ENCODE results near the gene CDAN1.
"Not testable (repeated sequence)": the region's sequence is repeated elsewhere in the genome, so short reads cannot be mapped to it uniquely, and the experiment has no call there.

Gene CDAN1, protein sequence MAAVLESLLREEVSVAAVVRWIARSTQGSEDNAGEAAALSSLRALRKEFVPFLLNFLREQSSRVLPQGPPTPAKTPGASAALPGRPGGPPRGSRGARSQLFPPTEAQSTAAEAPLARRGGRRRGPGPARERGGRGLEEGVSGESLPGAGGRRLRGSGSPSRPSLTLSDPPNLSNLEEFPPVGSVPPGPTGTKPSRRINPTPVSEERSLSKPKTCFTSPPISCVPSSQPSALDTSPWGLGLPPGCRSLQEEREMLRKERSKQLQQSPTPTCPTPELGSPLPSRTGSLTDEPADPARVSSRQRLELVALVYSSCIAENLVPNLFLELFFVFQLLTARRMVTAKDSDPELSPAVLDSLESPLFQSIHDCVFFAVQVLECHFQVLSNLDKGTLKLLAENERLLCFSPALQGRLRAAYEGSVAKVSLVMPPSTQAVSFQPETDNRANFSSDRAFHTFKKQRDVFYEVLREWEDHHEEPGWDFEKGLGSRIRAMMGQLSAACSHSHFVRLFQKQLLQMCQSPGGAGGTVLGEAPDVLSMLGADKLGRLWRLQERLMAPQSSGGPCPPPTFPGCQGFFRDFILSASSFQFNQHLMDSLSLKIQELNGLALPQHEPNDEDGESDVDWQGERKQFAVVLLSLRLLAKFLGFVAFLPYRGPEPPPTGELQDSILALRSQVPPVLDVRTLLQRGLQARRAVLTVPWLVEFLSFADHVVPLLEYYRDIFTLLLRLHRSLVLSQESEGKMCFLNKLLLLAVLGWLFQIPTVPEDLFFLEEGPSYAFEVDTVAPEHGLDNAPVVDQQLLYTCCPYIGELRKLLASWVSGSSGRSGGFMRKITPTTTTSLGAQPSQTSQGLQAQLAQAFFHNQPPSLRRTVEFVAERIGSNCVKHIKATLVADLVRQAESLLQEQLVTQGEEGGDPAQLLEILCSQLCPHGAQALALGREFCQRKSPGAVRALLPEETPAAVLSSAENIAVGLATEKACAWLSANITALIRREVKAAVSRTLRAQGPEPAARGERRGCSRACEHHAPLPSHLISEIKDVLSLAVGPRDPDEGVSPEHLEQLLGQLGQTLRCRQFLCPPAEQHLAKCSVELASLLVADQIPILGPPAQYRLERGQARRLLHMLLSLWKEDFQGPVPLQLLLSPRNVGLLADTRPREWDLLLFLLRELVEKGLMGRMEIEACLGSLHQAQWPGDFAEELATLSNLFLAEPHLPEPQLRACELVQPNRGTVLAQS

GRCh38 chr15:42736793-42737528 lies at the start of gene CDAN1:
CDAN1 (minus strand) TSS chr15:42737128; CDS start chr15:42737102, 26 bp downstream.
- DNase-seq: peak; percentile 75 to 85

DNA sequence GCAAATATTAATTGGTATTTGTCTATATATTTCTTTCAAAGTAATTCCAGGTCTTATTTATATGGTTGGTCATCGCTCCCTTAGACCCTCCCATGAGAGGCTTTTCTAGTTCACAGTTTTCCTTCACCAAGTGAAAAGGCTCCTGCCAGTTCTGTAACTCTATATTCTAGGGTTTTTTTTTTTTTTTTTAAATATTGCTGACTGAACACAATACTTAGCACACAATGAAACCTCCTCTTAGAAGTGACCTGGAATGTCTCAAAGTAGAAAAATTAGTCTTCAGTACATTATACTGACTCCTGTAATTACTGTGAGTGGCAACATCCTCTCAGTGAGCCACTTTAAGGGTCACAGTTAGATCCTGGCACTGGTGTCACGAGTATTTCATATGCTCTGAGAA lies 48.6 kb upstream of the CDAN1 start:
- DNase-seq: no peak

GRCh38 chr15:42784705-42785104 lies 47.8 kb upstream of the CDAN1 start:
- DNase-seq: no peak

DNA sequence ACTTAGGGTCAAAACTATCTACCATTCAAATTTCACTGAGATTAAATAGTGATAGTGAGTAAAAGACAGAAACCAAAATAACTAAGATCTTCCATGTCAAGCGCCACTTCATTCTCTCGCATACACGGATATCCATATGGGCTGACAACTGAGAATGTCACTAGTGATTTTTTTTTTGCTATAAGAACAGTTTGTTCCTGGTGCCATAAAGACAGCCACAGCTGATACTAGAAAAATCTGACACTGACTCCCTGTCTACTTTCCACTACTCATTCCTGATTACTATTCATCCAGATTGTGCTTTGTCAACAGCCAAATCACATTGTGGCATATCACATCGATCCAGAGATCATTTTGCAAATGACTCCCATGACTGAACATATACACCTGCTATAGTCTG lies 45.8 kb upstream of the CDAN1 start:
- DNase-seq: no peak

DNA sequence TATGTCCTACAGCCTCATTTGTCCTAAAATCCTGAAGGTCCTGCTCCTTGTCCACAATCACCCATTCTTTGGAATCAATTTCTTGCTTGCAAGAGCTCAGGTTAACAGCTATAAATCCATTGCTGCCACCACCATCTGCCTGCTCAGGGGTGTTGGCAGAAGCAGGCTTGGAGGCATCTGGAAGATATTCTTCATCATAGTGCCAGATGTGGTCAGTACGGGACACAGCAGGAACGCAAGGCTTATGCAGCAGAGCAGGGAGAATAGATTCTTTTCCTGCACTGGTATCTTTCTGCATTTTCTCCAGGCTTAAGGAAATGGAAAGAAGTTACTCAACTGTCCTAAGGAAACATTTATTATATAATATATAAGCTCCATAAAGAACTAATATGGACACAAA lies 38.5 kb upstream of the CDAN1 start:
- peak in 1 of 2 experiments; percentile 2 for DNase-seq

GRCh38 chr15:42772901-42773300 lies 36.0 kb upstream of the CDAN1 start:
- no peak for DNase-seq

DNA sequence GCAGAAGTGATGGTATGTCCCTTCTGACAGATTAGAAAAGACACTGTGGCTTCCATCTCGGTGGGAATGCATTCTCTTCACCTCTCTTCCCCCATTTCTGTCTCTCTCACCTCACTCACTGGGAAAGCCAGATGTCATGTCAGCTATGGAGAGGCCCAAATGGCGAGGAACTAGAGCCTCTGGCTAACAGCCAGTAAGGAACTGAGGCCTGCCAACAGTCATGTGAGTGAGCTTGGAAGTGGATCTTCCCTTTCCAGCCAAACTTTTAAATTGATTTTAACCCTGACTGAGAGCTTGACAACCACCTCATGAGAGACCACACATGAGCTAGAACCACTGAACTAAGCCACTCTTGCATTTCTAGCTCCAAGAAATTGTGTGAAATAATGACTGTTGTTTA lies 35.2 kb upstream of the CDAN1 start:
- DNase-seq: peak; percentile 70 to 95

DNA sequence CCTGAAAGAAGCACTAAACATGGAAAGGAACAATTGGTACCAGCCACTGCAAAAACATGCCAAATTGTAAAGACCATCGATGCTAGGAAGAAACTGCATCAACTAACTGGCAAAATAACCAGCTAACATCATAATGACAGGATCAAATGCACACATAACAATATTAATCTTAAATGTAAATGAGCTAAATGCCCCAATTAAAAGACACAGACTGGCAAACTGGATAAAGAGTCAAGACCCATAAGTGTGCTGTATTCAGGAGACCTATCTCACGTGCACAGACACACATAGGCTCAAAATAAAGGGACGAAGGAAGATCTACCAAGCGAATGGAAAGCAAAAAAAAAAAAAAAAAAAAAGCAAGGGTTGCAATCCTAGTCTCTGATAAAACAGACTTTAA lies 29.2 kb upstream of the CDAN1 start:
- DNase-seq: not testable (repeated sequence)

DNA sequence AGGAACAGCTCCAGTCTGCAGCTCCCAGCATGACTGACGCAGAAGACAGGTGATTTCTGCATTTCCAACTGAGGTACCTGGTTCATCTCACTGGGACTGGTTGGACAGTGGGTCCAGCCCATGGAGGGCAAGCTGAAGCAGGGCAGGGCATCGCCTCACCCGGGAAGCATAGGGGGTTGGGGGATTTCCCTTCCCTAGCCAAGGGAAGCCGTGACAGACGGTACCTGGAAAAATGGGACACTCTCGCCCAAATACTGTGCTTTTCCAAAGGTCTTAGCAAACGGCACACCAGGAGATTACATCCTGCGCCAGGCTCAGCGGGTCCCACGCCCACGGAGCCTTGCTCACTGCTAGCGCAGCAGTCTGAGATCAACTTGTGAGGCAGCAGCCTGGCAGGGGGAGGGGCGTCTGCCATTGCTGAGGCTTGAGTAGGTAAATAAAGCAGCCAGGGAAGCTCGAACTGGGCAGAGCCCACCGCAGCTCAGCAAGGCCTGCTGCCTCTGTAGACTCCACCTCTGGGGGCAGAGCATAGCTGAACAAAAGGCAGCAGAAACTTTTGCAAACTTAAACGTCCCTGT lies 27.3 kb upstream of the CDAN1 start:
- not testable (repeated sequence) for DNase-seq

DNA sequence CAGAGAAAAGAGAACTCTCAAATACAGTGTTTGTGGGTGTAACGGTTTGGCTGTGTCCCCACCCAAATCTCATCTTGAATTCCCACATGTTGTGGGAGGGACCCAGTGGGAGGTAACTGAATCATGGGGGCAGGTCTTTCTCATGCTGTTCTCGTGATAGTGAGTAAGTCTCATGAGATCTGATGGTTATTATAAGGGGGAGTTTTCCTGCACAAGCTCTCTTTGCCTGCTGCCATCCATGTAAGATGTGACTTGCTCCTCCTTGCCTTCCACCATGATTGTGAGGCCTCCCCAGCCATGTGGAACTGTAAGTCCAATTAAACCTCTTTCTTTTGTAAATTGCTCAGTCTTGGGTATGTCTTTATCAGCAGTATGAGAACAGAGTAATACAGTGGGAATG lies 24.9 kb upstream of the CDAN1 start:
- not testable (repeated sequence) for DNase-seq

- no peak for DNase-seq
Measured at GRCh38 chr15:42760759-42761158, 23.8 kb upstream of the CDAN1 start.

GRCh38 chr15:42759093-42759492 lies 22.2 kb upstream of the CDAN1 start:
- DNase-seq: no peak

DNA sequence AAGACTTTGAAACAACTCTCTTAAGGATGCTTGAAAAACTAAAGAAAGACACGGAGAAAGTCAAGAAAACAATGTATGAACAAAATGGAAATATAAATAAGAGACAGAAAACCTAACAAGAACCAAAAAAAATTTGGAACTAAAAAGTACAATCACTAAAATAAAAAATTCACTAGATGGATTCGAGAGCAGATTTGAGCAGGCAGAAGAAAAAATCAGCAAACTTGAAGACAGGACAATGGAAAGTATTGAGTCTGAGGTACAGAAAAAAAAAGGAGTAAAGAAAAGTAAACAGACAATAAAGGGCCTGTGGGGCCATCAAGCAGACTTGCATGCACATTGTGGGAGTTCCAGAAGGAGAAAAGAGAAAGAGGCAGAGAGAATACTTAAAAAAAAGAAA lies 13.4 kb upstream of the CDAN1 start:
- DNase-seq: no peak

DNA sequence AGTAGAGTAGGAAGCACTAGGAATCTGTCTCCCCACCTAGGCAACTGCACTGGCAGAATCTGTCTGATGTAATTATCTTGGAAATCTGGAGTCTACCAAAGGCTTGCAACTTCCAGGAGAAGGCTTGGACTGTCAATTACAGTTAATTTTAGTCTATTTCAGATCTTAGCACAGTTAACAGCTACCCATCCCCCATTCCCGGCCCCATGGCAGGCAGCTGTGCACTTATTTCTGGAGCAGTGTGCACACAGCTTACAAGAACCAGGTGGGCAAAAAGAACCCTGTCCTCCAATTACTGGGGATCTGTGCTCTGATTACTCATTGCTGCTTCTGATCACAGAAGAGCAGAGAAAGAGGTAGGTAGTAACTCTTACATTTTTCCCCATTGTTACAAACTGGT lies 12.3 kb upstream of the CDAN1 start:
- DNase-seq: no peak

GRCh38 chr15:42744195-42744594 lies 7.3 kb upstream of the CDAN1 start:
- no peak for DNase-seq

- DNase-seq: no peak
Measured at GRCh38 chr15:42742149-42742548, 5.2 kb upstream of the CDAN1 start.

- no peak for DNase-seq
Measured at GRCh38 chr15:42741710-42742109, 4.8 kb upstream of the CDAN1 start.

DNA sequence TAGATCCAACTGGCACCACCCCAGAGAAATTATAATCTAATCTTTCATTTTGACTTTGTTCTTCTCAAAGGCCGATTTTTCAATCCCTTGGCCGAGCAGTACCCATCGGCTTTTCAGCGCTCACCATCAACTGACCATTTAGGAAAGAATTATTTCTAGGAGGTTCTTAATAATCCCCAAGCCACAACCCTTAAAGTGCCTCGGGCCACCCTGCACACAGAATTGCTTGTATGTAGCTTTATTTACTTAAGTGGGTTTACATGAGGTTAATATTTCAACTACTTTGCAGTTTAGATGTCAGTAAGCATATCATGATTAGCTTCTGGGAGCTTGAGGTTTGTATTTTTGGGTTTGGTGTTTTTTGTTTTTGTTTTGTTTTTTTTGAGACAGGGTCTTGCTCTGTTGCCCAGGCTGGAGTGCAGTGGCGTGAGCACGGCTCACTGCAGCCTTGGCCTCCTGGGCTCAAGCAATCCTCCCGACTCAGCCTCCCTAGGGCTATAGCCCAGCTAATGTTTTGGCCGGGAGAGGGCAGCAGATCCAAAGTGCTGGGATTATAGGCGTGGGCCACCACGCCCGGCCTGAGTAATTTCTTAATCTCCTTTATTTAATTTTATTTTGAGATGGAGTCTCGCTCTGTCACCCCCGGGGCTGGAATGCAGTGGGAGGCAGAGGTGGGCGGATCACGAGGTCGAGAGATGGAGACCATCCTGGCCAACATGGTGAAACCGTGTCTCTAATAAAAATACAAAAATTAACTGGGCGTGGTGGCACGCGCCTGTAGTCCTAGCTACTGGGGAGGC lies 801 bp upstream of the CDAN1 start:
- DNase-seq: peak in 1 of 2 experiments; percentile 17

GRCh38 chr15:42736178-42736792 lies 643 bp downstream of the CDAN1 start:
- peak in 1 of 2 experiments; percentile 19 for DNase-seq

GRCh38 chr15:42735382-42736165 lies 1.4 kb downstream of the CDAN1 start:
- DNase-seq: no peak

All from NCI-H446 (cell line).